ENCODE results near the gene SLC25A19. TPM values are rescaled to one million over a fixed set of nuclear protein-coding genes. Genes with fewer than 3 reads are reported as not detected.

SLC25A19 gene
- 6.6 and 9.8 TPM in 2 replicates for total RNA-seq

DNA sequence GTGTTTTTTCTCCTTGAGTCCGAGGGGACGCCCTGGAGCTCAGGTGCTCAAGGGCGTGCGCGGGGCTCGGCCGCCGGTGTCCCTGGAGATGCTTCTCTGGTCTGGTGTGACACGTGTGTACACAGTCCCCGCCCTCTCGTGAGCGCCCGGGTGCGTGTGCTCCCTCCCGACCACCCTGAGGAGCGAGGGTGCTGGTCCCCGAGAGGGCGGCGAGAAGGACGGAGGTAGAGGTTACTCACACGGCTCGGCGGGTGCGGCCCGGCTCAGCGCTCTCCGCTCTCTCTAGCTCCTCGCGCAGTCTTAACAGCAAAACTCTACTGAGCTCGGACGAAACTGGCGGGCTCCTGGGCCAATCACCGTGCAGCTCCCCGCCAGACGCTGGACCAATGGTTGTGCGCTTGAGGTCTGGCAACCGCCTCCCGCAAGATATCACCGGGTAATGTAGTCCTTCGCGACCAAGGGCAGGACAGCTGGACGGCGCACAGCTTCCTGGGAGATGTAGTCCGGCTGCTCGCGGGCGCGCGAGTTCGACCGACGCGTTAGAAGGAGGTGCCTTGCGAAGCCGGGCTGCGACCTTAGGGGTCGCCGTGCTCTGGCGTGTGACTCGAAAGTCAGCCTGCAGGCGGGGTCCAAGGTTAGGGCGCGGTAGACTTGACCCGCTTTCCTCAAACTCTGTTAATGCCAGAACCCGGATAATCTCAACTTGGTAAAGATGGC is at the start of gene SLC25A19:
Gene SLC25A19, minus strand, starts transcription at position 319 of the 717 bp plus-strand sequence. CDS start 2,669 bp downstream, outside the sequence.

GRCh38 chr17:75270966-75271232 is 18.3 kb downstream of the SLC25A19 start, which contains the start of gene MIF4GD:
Gene MIF4GD (minus strand): TSS chr17:75271231. CDS start chr17:75270195, 1,036 bp downstream.

GRCh38 chr17:75261336-75262111 is 27.7 kb downstream of the SLC25A19 start, which contains the start of the genes GGA3 and MRPS7:
Gene GGA3 (minus strand): TSS chr17:75261606. CDS start chr17:75261587, 19 bp downstream.
Gene MRPS7 (plus strand): TSS chr17:75261879. CDS start chr17:75261901, 22 bp downstream.

Other genes starting within 250 kb of the SLC25A19 start
- 143 and 176 TPM in 2 replicates for gene ATP5PD, start 242.5 kb downstream of the SLC25A19 start, total RNA-seq
- 11.2 and 15.0 TPM in 2 replicates for gene KCTD2, start 242.2 kb downstream of the SLC25A19 start, total RNA-seq
- 5.3 and 8.2 TPM in 2 replicates for gene SLC16A5, start 201.5 kb downstream of the SLC25A19 start, total RNA-seq
- 2.6 and 5.1 TPM in 2 replicates for gene ARMC7, start 179.5 kb downstream of the SLC25A19 start, total RNA-seq
- 19.1 and 22.3 TPM in 2 replicates for gene NT5C, start 157.7 kb downstream of the SLC25A19 start, total RNA-seq
- gene JPT1, start 134.9 kb downstream of the SLC25A19 start, total RNA-seq, result 93.8 and 113 TPM in 2 replicates
- gene SUMO2, start 106.5 kb downstream of the SLC25A19 start, total RNA-seq, result 85.2 and 164 TPM in 2 replicates
- 41.9 and 43.4 TPM in 2 replicates for gene NUP85, start 83.8 kb downstream of the SLC25A19 start, total RNA-seq
- gene GGA3, start 27.8 kb downstream of the SLC25A19 start, total RNA-seq, result 8.1 and 24.9 TPM in 2 replicates
- gene MRPS7, start 27.6 kb downstream of the SLC25A19 start, total RNA-seq, result 61.0 and 64.3 TPM in 2 replicates
- gene MIF4GD, start 18.2 kb downstream of the SLC25A19 start, total RNA-seq, result 10.1 and 10.8 TPM in 2 replicates
- 70.6 and 112 TPM in 2 replicates for gene GRB2, start 116.2 kb upstream of the SLC25A19 start, total RNA-seq
- 15.1 and 42.0 TPM in 2 replicates for gene TMEM94, start 167.2 kb upstream of the SLC25A19 start, total RNA-seq
- 11.2 and 25.2 TPM in 2 replicates for gene CASKIN2, start 226.1 kb upstream of the SLC25A19 start, total RNA-seq
- gene TSEN54, start 227.1 kb upstream of the SLC25A19 start, total RNA-seq, result 11.3 and 12.1 TPM in 2 replicates
- gene LLGL2, start 236.3 kb upstream of the SLC25A19 start, total RNA-seq, result 4.2 and 21.5 TPM in 2 replicates